Stimulated activated CD8-positive, alpha-beta memory T cell treated with anti-CD3 and anti-CD28 coated beads, Interleukin-12 subunit alpha, Interleukin-12 subunit beta, amount 100 ng/mL, for 4 hours (primary cell): ENCODE measurements around the gene NFASC.

Experiments
- DNase-seq: peaks from one replicate; pipeline ENCODE4 v3.0.0-alpha.2; 2020; ENCODE audit warnings: low read depth

NFASC gene

GRCh38 chr1:204889681-204890383, 19.2 kb downstream of the NFASC start:
- DNase-seq = no peak

- DNase-seq = no peak
These were observed 21.2 kb downstream of the NFASC start for GRCh38 chr1:204891860-204892259.

GRCh38 chr1:204894031-204894430, 23.4 kb downstream of the NFASC start:
- no peak for DNase-seq

- DNase-seq = no peak
These were observed 23.9 kb downstream of the NFASC start for GRCh38 chr1:204894606-204895005.

GRCh38 chr1:204896023-204896422, 25.4 kb downstream of the NFASC start:
- DNase-seq = no peak

GRCh38 chr1:204896787-204897469, 26.3 kb downstream of the NFASC start:
- no peak for DNase-seq

- no peak for DNase-seq
These were observed 30.1 kb downstream of the NFASC start for GRCh38 chr1:204900721-204901120.

GRCh38 chr1:204902671-204903070, 32.0 kb downstream of the NFASC start:
- DNase-seq = no peak

GRCh38 chr1:204904228-204904810, 33.7 kb downstream of the NFASC start:
- DNase-seq = no peak

GRCh38 chr1:204909109-204909508, 38.4 kb downstream of the NFASC start:
- DNase-seq = no peak

- DNase-seq = no peak
These were observed 45.3 kb downstream of the NFASC start for GRCh38 chr1:204915861-204916495.

- DNase-seq = no peak
These were observed 47.1 kb downstream of the NFASC start for GRCh38 chr1:204917802-204918201.

- DNase-seq = no peak
These were observed 49.8 kb downstream of the NFASC start for GRCh38 chr1:204920511-204920910.

GRCh38 chr1:204920967-204921366, 50.3 kb downstream of the NFASC start:
- no peak for DNase-seq

GRCh38 chr1:204921855-204922516, 51.3 kb downstream of the NFASC start:
- no peak for DNase-seq

GRCh38 chr1:204923201-204923600, 52.5 kb downstream of the NFASC start:
- DNase-seq = no peak

- DNase-seq = no peak
These were observed 53.0 kb downstream of the NFASC start for GRCh38 chr1:204923626-204924012.

- no peak for DNase-seq
These were observed 53.5 kb downstream of the NFASC start for GRCh38 chr1:204924013-204924759.

- no peak for DNase-seq
These were observed 55.0 kb downstream of the NFASC start for GRCh38 chr1:204925701-204926100.

- DNase-seq = no peak
These were observed 57.3 kb downstream of the NFASC start for GRCh38 chr1:204927673-204928641.
